ENCODE measurements around the gene STX19.

DNA sequence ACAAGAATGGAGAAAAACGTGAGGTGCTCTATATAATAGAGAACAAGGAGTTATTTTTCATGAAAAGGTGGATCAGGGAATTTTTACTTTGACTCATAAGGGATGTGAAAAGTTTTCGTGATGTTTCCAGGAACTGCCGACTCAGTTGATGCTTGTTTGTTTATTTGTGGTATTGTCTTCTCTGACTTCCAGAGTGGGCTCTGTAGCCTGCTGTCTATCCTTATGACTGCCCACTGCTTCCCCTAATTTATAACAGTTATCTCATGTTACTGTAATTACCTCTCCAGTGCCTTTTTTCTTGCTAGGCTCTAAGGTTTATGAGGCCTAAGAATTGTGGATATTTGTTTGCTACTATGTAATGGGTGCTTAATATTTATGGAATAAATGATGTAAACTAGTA, 36.2 kb downstream of the STX19 start:
- TF ChIP-seq, protein P1, sequence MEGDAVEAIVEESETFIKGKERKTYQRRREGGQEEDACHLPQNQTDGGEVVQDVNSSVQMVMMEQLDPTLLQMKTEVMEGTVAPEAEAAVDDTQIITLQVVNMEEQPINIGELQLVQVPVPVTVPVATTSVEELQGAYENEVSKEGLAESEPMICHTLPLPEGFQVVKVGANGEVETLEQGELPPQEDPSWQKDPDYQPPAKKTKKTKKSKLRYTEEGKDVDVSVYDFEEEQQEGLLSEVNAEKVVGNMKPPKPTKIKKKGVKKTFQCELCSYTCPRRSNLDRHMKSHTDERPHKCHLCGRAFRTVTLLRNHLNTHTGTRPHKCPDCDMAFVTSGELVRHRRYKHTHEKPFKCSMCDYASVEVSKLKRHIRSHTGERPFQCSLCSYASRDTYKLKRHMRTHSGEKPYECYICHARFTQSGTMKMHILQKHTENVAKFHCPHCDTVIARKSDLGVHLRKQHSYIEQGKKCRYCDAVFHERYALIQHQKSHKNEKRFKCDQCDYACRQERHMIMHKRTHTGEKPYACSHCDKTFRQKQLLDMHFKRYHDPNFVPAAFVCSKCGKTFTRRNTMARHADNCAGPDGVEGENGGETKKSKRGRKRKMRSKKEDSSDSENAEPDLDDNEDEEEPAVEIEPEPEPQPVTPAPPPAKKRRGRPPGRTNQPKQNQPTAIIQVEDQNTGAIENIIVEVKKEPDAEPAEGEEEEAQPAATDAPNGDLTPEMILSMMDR (conservative IDR thresholded peaks at IDR 0.05; ENCODE audit: low read depth in 2 of 2) = no peak
- TF ChIP-seq EZH2 (IDR thresholded peaks at IDR 0.05; ENCODE audit: low read depth, unreplicated experiment) (no peak), POLR2AphosphoS5 (IDR thresholded peaks at IDR 0.05; ENCODE audit: low read depth) (no peak), CREB1 (CRISPR knock-in tag; IDR thresholded peaks at IDR 0.05; ENCODE audit: low read depth) (no peak)
